ENCODE results near the gene MBOAT1.

DNA sequence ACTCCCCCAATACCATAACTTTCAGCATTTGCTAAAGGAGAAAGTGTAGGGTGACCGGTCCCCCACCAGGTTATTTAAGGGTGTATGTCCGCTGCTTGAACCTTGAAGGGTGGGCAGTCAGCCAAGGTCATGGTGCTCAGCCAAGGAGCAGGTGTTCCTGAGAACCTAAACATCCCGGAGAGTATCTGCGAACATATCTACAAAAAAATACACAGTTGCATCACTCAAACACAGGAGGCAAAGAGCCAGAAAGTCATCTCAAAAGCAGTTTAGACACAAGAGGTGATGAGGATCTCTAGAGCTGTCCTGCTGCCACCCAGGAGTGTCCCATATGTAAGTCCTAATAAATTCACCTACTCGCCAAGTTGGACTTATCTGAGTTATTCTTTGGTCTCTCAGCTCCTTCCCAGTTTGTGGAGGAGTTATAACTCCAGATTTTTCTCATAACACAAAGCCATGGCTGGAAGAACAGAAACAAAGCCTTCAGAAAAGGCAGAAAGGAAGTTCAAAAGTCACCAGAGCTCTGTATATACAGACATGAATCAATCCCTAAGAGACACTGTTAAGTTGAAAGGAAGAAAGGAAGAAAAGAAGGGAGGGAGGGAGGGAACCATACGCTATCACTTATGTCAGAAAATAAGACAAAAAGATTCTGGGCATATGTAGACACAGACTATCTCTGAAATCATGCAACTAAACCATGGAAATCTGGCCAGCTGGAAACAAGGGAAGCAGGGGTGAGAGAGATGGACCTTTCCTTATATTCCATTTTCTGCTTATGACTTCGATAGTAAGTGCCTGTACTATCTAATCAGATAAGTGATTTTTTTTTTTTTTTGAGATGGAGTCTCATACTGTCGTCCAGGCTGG lies 11.3 kb downstream of the MBOAT1 start:
- TF ChIP-seq, protein P1, sequence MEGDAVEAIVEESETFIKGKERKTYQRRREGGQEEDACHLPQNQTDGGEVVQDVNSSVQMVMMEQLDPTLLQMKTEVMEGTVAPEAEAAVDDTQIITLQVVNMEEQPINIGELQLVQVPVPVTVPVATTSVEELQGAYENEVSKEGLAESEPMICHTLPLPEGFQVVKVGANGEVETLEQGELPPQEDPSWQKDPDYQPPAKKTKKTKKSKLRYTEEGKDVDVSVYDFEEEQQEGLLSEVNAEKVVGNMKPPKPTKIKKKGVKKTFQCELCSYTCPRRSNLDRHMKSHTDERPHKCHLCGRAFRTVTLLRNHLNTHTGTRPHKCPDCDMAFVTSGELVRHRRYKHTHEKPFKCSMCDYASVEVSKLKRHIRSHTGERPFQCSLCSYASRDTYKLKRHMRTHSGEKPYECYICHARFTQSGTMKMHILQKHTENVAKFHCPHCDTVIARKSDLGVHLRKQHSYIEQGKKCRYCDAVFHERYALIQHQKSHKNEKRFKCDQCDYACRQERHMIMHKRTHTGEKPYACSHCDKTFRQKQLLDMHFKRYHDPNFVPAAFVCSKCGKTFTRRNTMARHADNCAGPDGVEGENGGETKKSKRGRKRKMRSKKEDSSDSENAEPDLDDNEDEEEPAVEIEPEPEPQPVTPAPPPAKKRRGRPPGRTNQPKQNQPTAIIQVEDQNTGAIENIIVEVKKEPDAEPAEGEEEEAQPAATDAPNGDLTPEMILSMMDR (IDR thresholded peaks at IDR 0.05; ENCODE audit: poor library complexity), result no peak
- TF ChIP-seq EZH2phosphoT487 (IDR thresholded peaks at IDR 0.05; ENCODE audit: low read depth, severe bottlenecking, unreplicated experiment), result no peak

All from hepatocyte (in vitro differentiated cells).